IMR-90 (cell line): ENCODE results near the gene CYB561D1. TPM values are rescaled to one million over a fixed set of nuclear protein-coding genes. Genes with fewer than 3 reads are reported as not detected.

Source experiments
- ATAC-seq: fragments of 200-7000 bp; cut with Tn5 transposase; 2 replicates; pipeline ENCODE4 v1.9.1; 2020; ENCODE audit warnings: low read depth, mild to moderate bottlenecking, moderate library complexity
- BruUV-seq: library from RNA; stranded (reverse); fragments of 400-500 nt; replicated peaks from 2 replicates; lab custom pipeline; 2021; lab: Mats Ljungman, UMichigan
- CTCF ChIA-PET: fragments of 300-600 bp; formaldehyde crosslinking; extraction: SDS; loops from one replicate; lab custom pipeline; 2021; ENCODE audit warnings: antibody characterized with exemption; lab: Yijun Ruan, JAX
- POLR2A ChIA-PET: fragments of 300-600 bp; sonication (Branson Sonifier 250); formaldehyde crosslinking; loops from one replicate; lab custom pipeline; 2022; ENCODE audit warnings: antibody characterized with exemption; ENCODE audit not compliant: unreplicated experiment; lab: Charles Lee
- DNase-seq: peaks from one replicate; pipeline ENCODE4 v3.0.0; 2013
- H2AFZ ChIP-seq: replicated peaks from 2 replicates; pipeline ENCODE3; 2013; ENCODE audit warnings: low read length, mild to moderate bottlenecking; ENCODE audit not compliant: poor library complexity
- H2AK5ac ChIP-seq: 2 replicates; pipeline ENCODE4 v1.6.1; 2013; ENCODE audit warnings: low read depth, low read length, inconsistent platforms
- H2AK9ac ChIP-seq: replicated peaks from 2 replicates; pipeline ENCODE3; 2013; ENCODE audit warnings: mild to moderate bottlenecking, low read depth, low read length, moderate library complexity; ENCODE audit not compliant: poor library complexity
- H2BK120ac ChIP-seq: 2 replicates; pipeline ENCODE4 v1.6.1; 2013; ENCODE audit warnings: low read depth, low read length, inconsistent platforms
- H2BK15ac ChIP-seq: 3 replicates; pipeline ENCODE4 v1.6.1; 2013; ENCODE audit warnings: low read depth, low read length, inconsistent platforms
- H2BK20ac ChIP-seq: 2 replicates; pipeline ENCODE4 v1.6.1; 2013; ENCODE audit warnings: low read depth, mild to moderate bottlenecking, inconsistent platforms, low read length, moderate library complexity
- H2BK5ac ChIP-seq: 2 replicates; pipeline ENCODE4 v1.6.1; 2013; ENCODE audit warnings: mild to moderate bottlenecking, low read depth, low read length, inconsistent platforms; ENCODE audit not compliant: poor library complexity, severe bottlenecking
- H3K14ac ChIP-seq: replicated peaks from 2 replicates; pipeline ENCODE4 v1.6.1; 2013; ENCODE audit warnings: low read depth, low read length, inconsistent platforms
- H3K18ac ChIP-seq: 2 replicates; pipeline ENCODE4 v1.6.1; 2013; ENCODE audit warnings: low read depth, low read length, control low read depth
- H3K23ac ChIP-seq: 2 replicates; pipeline ENCODE4 v1.6.1; 2013; ENCODE audit warnings: low read depth, low read length, inconsistent platforms
- H3K27ac ChIP-seq: 2 replicates; pipeline ENCODE4 v1.5.1; 2013; ENCODE audit warnings: mild to moderate bottlenecking, control low read depth, low read length; ENCODE audit not compliant: insufficient read depth
- H3K27me3 ChIP-seq: 2 replicates; pipeline ENCODE4 v1.6.1; 2013; ENCODE audit warnings: low read length; ENCODE audit not compliant: control insufficient read depth, insufficient read depth
- H3K36me3 ChIP-seq: 2 replicates; pipeline ENCODE4 v1.6.1; 2013; ENCODE audit warnings: low read length, mixed read lengths; ENCODE audit not compliant: control insufficient read depth, insufficient read depth
- H3K4ac ChIP-seq: 2 replicates; pipeline ENCODE4 v1.6.1; 2013; ENCODE audit warnings: low read depth, low read length, inconsistent platforms
- H3K4me1 ChIP-seq: 2 replicates; pipeline ENCODE4 v1.6.1; 2013; ENCODE audit warnings: low read length, mixed read lengths; ENCODE audit not compliant: control insufficient read depth, insufficient read depth
- H3K4me2 ChIP-seq: 2 replicates; pipeline ENCODE4 v1.6.1; 2013; ENCODE audit warnings: low read depth, mild to moderate bottlenecking, control low read depth, low read length, moderate library complexity
- H3K4me3 ChIP-seq: 2 replicates; pipeline ENCODE4 v1.5.1; 2013; ENCODE audit warnings: low read depth, mild to moderate bottlenecking, control low read depth, low read length, moderate library complexity; ENCODE audit not compliant: insufficient read depth
- H3K56ac ChIP-seq: 2 replicates; pipeline ENCODE4 v1.6.1; 2013; ENCODE audit warnings: low read length, inconsistent platforms; ENCODE audit not compliant: insufficient read depth; ENCODE audit errors: extremely low read depth
- H3K79me1 ChIP-seq, 2 experiments: 2 replicates each; pipeline ENCODE4 v1.6.1; 2013; ENCODE audit warnings: low read length in 2 of 2, inconsistent platforms in 1 of 2, low read depth in 1 of 2
- H3K9ac ChIP-seq: 2 replicates; pipeline ENCODE4 v1.6.1; 2013; ENCODE audit warnings: low read depth, low read length, control low read depth
- H3K9me1 ChIP-seq: 2 replicates; pipeline ENCODE4 v1.6.1; 2013; ENCODE audit warnings: low read length, inconsistent platforms; ENCODE audit not compliant: insufficient read depth
- H3K9me3 ChIP-seq: 2 replicates; pipeline ENCODE4 v1.6.1; 2013; ENCODE audit warnings: low read length; ENCODE audit not compliant: control insufficient read depth, insufficient read depth
- H4K20me1 ChIP-seq: 2 replicates; pipeline ENCODE4 v1.6.1; 2013; ENCODE audit warnings: low read length, inconsistent platforms; ENCODE audit not compliant: insufficient read depth
- H4K5ac ChIP-seq: 2 replicates; pipeline ENCODE4 v1.6.1; 2013; ENCODE audit warnings: mild to moderate bottlenecking, low read depth, low read length, control low read depth
- H4K8ac ChIP-seq, 2 experiments: 2 replicates each; pipeline ENCODE4 v1.6.1; 2013; ENCODE audit warnings: low read depth in 2 of 2, low read length in 2 of 2, control low read depth in 1 of 2, inconsistent platforms in 1 of 2
- H4K91ac ChIP-seq: 2 replicates; pipeline ENCODE4 v1.6.1; 2013; ENCODE audit warnings: low read depth, low read length, inconsistent platforms; ENCODE audit not compliant: insufficient read depth
- BHLHE40 ChIP-seq: fragments of 150-350 bp; IDR thresholded peaks from 2 replicates; pipeline ENCODE4 v1.6.1; 2016; ENCODE audit warnings: mild to moderate bottlenecking, low read depth, low read length
- CTCF ChIP-seq: conservative IDR thresholded peaks from 2 replicates; pipeline ENCODE4 v1.5.1; 2012; ENCODE audit warnings: mild to moderate bottlenecking, low read depth, low read length, improper control_type of control experiment
- RFX5 ChIP-seq: IDR thresholded peaks from 2 replicates; pipeline ENCODE4 v1.8.0; 2012; ENCODE audit warnings: low read depth, mild to moderate bottlenecking, low read length, moderate library complexity
- SMC3 ChIP-seq: fragments of 150-350 bp; IDR thresholded peaks from 2 replicates; pipeline ENCODE4 v1.6.1; 2016; ENCODE audit warnings: low read depth, mild to moderate bottlenecking, antibody characterized with exemption, low read length, moderate library complexity
- WGBS, 2 experiments: methylation state at CpG; one replicate each; pipeline versions ENCODE4 v1.1.5 to v1.1.7; 2013; ENCODE audit warnings: missing lambda C conversion rate in 2 of 2; ENCODE audit not compliant: insufficient read length in 1 of 2; ENCODE audit errors: extremely low coverage in 2 of 2; 5-methylcytosine and 5-hydroxymethylcytosine counted together
- dilution Hi-C: fragments of 300-500 bp; cut with HindIII; formaldehyde crosslinking; loops from one replicate; pipeline ENCODE4 v1.14.3; 2018; ENCODE audit warnings: low sequenced_read_pairs; ENCODE audit not compliant: unreplicated experiment
- in situ Hi-C: fragments of 300-500 bp; cut with MboI; formaldehyde crosslinking; loops from 3 replicates; pipeline ENCODE4 v1.14.3; 2019; ENCODE audit warnings: low sequenced_read_pairs, inconsistent platforms, mixed read lengths
- intact Hi-C: fragments of 100-400 bp; cut with micrococcal nuclease; formaldehyde crosslinking; loops from 2 replicates; pipeline ENCODE4 v1.10.0; 2022
- polyA plus RNA-seq, 3 experiments: library from polyadenylated mRNA; depleted of rRNA; stranded (reverse); fragments of >200 nt; gene quantifications; 2 replicates each; pipeline ENCODE4 v1.2.3, GENCODE V29; 2012; ENCODE audit warnings: low replicate concordance in 1 of 3
- total RNA-seq: library from RNA; depleted of rRNA; stranded (reverse); fragments of >200 nt; gene quantifications from 2 replicates; pipeline ENCODE4 v1.2.3, GENCODE V29; 2012
- TF ChIP-seq, protein P1 (sequence below): fragments of 150-350 bp; IDR thresholded peaks from 2 replicates; pipeline ENCODE4 v1.6.1; 2016; ENCODE audit warnings: low read depth, mild to moderate bottlenecking, low read length, moderate library complexity, borderline replicate concordance

CYB561D1 gene
- total and polyA plus RNA-seq, 2 of the 4 experiments (the other 2 are of a cell fraction), result 5.7 to 8.1 TPM

DNA sequence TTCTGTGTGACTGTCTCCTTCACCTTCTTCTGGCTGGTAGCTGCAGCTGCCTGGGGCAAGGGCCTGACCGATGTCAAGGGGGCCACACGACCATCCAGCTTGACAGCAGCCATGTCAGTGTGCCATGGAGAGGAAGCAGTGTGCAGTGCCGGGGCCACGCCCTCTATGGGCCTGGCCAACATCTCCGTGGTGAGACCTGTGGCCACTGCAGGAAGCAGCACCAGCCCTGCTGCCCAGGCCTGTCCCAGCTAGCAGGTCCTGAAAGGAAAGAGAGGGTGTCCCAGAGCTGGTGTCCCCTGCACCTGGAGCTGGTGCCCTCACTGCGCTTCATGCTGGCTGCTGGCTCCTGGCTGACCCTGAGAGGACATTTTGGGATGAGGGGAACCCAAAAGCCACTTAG lies 16.1 kb upstream of the CYB561D1 start:
- no peaks in the 10 kb centered on the region for H3K9me3 ChIP-seq
- POLR2A ChIA-PET, result no interaction called here
- no peak for TF ChIP-seq RFX5
- TF ChIP-seq, protein P1, sequence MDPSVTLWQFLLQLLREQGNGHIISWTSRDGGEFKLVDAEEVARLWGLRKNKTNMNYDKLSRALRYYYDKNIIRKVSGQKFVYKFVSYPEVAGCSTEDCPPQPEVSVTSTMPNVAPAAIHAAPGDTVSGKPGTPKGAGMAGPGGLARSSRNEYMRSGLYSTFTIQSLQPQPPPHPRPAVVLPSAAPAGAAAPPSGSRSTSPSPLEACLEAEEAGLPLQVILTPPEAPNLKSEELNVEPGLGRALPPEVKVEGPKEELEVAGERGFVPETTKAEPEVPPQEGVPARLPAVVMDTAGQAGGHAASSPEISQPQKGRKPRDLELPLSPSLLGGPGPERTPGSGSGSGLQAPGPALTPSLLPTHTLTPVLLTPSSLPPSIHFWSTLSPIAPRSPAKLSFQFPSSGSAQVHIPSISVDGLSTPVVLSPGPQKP, result no peak
- TF ChIP-seq CTCF, result no peak
- no peak for TF ChIP-seq BHLHE40
- TF ChIP-seq SMC3, result no peak
- H2BK120ac ChIP-seq, result no peak overlapping the region
- no peak overlapping the region for H3K18ac ChIP-seq
- dilution Hi-C loops, result no loop called here
- H3K56ac ChIP-seq, result no peak overlapping the region
- in situ Hi-C loops, result no loop called here
- H3K14ac ChIP-seq, result no peak overlapping the region
- no peak overlapping the region for H2AK9ac ChIP-seq
- no peak overlapping the region for H4K8ac ChIP-seq
- no peaks in the 10 kb centered on the region; the same call in 1 of the 2 replicates for H3K4me1 ChIP-seq
- DNase-seq (no peak), ATAC-seq (no peak)
- H3K27me3 ChIP-seq, result peaks cover 43% of the 10 kb centered on the region
- no peaks in the 10 kb centered on the region for H4K20me1 ChIP-seq
- H3K27ac ChIP-seq, result no peak overlapping the region
- no peak overlapping the region for H2AK5ac ChIP-seq
- no peak overlapping the region for H4K5ac ChIP-seq
- no TSS peak for BruUV-seq
- CTCF ChIA-PET, result interaction anchor here (1.1 kb wide), 1 partner anchor 8 kb away, joined by 3 read pairs; no protein-coding TSS in a partner anchor
- no peak overlapping the region for H4K91ac ChIP-seq
- no peak overlapping the region for H3K4me2 ChIP-seq
- H3K9me1 ChIP-seq, result no peaks in the 10 kb centered on the region
- H3K79me1 ChIP-seq, result no peaks in the 10 kb centered on the region
- H3K4me3 ChIP-seq, result no peak overlapping the region
- no peak overlapping the region for H2BK20ac ChIP-seq
- H2BK15ac ChIP-seq, result no peak overlapping the region
- H3K9ac ChIP-seq, result no peak overlapping the region
- no peak overlapping the region for H2AFZ ChIP-seq
- no peak overlapping the region for H2BK5ac ChIP-seq
- H3K36me3 ChIP-seq, result no peaks in the 10 kb centered on the region
- H3K23ac ChIP-seq, result no peak overlapping the region
- H3K4ac ChIP-seq, result no peak overlapping the region
- intact Hi-C loops, result no loop called here
- WGBS, 2 experiments, result no CpG with 5 or more reads among the region's 6 CpGs
